Middle frontal gyrus (tissue), 1 donor: ENCODE results near the gene HERC4.
"Not testable (repeated sequence)": the region's sequence is repeated elsewhere in the genome, so short reads cannot be mapped to it uniquely, and the experiment has no call there.

ENCODE experiments used
- DNase-seq: peaks from one replicate; pipeline ENCODE4 v3.0.0-alpha.2; 2015; ENCODE audit warnings: low spot score; ENCODE audit errors: extremely low spot score

Gene HERC4

GRCh38 chr10:68049289-68050078 is 25.6 kb downstream of the HERC4 start:
- no peak for DNase-seq

- DNase-seq: no peak
Measured at GRCh38 chr10:68047554-68048327, 27.3 kb downstream of the HERC4 start.

- no peak for DNase-seq
Measured at GRCh38 chr10:68047122-68047521, 28.0 kb downstream of the HERC4 start.

GRCh38 chr10:68046642-68047041 is 28.4 kb downstream of the HERC4 start:
- no peak for DNase-seq

- no peak for DNase-seq
Measured at GRCh38 chr10:68043030-68043429, 32.1 kb downstream of the HERC4 start.

GRCh38 chr10:68032113-68032512 is 43.0 kb downstream of the HERC4 start:
- no peak for DNase-seq

- no peak for DNase-seq
Measured at GRCh38 chr10:68027429-68027828, 47.7 kb downstream of the HERC4 start.

GRCh38 chr10:68023292-68023691 is 51.8 kb downstream of the HERC4 start:
- DNase-seq: no peak

GRCh38 chr10:68022324-68022723 is 52.8 kb downstream of the HERC4 start:
- DNase-seq: not testable (repeated sequence)

GRCh38 chr10:68016519-68016918 is 58.6 kb downstream of the HERC4 start:
- not testable (repeated sequence) for DNase-seq

- no peak for DNase-seq
Measured at GRCh38 chr10:68010426-68010940, 64.6 kb downstream of the HERC4 start.

GRCh38 chr10:68007356-68007755 is 67.7 kb downstream of the HERC4 start:
- no peak for DNase-seq

GRCh38 chr10:68001539-68001938 is 73.5 kb downstream of the HERC4 start:
- DNase-seq: no peak

- no peak for DNase-seq
Measured at GRCh38 chr10:68001000-68001399, 74.1 kb downstream of the HERC4 start.

- no peak for DNase-seq
Measured at GRCh38 chr10:67990093-67990492, 85.0 kb downstream of the HERC4 start.

GRCh38 chr10:67988606-67989005 is 86.5 kb downstream of the HERC4 start:
- DNase-seq: no peak

- not testable (repeated sequence) for DNase-seq
Measured at GRCh38 chr10:67982603-67983002, 92.5 kb downstream of the HERC4 start.

GRCh38 chr10:67978749-67979148 is 96.3 kb downstream of the HERC4 start:
- no peak for DNase-seq

- DNase-seq: no peak
Measured at GRCh38 chr10:67977251-67977650, 97.8 kb downstream of the HERC4 start.

- DNase-seq: no peak
Measured at GRCh38 chr10:67976292-67977245, 98.5 kb downstream of the HERC4 start.

GRCh38 chr10:67975871-67976270 is 99.2 kb downstream of the HERC4 start:
- no peak for DNase-seq
